ENCODE measurements around the gene AHCYL1.

DNA sequence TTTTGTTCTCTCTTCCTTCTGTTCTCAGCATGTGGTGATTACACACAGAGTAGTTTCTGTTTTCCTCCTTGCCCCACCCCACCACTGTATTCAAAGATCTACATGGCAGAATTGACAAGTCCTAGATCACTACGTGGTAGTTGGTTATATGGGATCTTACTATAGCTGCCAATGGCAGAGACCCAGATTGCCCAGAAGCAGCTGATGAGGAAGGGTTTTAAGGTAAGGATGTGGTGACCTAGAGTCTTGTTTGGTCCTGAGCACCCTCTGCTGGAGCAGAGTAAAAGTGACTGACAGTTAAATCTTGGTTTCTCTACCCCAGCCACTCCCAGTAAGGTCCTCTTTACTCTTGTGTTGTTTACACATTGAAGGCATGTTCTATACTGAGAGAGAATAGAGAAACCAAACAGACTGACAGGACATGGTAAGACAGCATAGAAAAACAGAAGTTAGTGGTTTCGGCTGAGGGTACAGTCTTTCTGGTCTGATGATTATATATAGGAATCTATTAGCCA, 27.0 kb downstream of the AHCYL1 start:
- no peak for TF ChIP-seq EZH2 (IDR thresholded peaks at IDR 0.05; ENCODE audit: borderline replicate concordance)
- TF ChIP-seq, protein P1, sequence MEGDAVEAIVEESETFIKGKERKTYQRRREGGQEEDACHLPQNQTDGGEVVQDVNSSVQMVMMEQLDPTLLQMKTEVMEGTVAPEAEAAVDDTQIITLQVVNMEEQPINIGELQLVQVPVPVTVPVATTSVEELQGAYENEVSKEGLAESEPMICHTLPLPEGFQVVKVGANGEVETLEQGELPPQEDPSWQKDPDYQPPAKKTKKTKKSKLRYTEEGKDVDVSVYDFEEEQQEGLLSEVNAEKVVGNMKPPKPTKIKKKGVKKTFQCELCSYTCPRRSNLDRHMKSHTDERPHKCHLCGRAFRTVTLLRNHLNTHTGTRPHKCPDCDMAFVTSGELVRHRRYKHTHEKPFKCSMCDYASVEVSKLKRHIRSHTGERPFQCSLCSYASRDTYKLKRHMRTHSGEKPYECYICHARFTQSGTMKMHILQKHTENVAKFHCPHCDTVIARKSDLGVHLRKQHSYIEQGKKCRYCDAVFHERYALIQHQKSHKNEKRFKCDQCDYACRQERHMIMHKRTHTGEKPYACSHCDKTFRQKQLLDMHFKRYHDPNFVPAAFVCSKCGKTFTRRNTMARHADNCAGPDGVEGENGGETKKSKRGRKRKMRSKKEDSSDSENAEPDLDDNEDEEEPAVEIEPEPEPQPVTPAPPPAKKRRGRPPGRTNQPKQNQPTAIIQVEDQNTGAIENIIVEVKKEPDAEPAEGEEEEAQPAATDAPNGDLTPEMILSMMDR (IDR thresholded peaks at IDR 0.05; ENCODE audit: poor library complexity): peak; percentile 52
- TF ChIP-seq EZH2phosphoT487 (IDR thresholded peaks at IDR 0.05; ENCODE audit: low read depth, severe bottlenecking, unreplicated experiment): no peak

Data from hepatocyte (in vitro differentiated cells).